Common myeloid progenitor, CD34-positive (primary cell): Measurements from ENCODE around the gene FKBP10.
"Not testable (repeated sequence)": the region's sequence is repeated elsewhere in the genome, so short reads cannot be mapped to it uniquely, and the experiment has no call there.

ENCODE experiments used
- CTCF ChIA-PET: fragments of 350-600 bp; sonication (Branson Sonifier 250); formaldehyde crosslinking; loops from one replicate; lab custom pipeline; 2021; ENCODE audit warnings: antibody characterized with exemption; lab: Charles Lee
- POLR2A ChIA-PET: fragments of 350-600 bp; sonication (Branson Sonifier 250); formaldehyde crosslinking; loops from one replicate; lab custom pipeline; 2021; ENCODE audit warnings: antibody characterized with exemption; lab: Charles Lee
- DNase-seq, 3 donors: peaks; one replicate each; pipeline versions ENCODE4 v3.0.0 to v3.0.0-alpha.2; 2013
- H3K27ac ChIP-seq, 2 experiments: 1 replicate in 1 of 2; 2 replicates in 1 of 2; pipeline ENCODE4 v1.7.0; 2013; ENCODE audit warnings: inconsistent platforms in 2 of 2, low read length in 2 of 2, mild to moderate bottlenecking in 2 of 2, low read depth in 1 of 2, moderate library complexity in 1 of 2; ENCODE audit not compliant: severe bottlenecking in 2 of 2, insufficient read depth in 1 of 2, poor library complexity in 1 of 2
- H3K27me3 ChIP-seq, 5 experiments: replicated peaks in 2 of 5; 1 replicate in 3 of 5; 2 replicates in 2 of 5; pipeline versions ENCODE4 v1.6.1 to v1.7.0; 2013; ENCODE audit warnings: low read length in 4 of 5, mild to moderate bottlenecking in 2 of 5, moderate library complexity in 2 of 5, inconsistent platforms in 1 of 5; ENCODE audit not compliant: insufficient read depth in 5 of 5, control insufficient read depth in 4 of 5
- H3K36me3 ChIP-seq, 4 experiments: 1 replicate in 2 of 4; 2 replicates in 2 of 4; pipeline versions ENCODE4 v1.6.1 to v1.7.0; 2013; ENCODE audit warnings: low read length in 3 of 4, control low read depth in 1 of 4, mild to moderate bottlenecking in 1 of 4; ENCODE audit not compliant: control insufficient read depth in 4 of 4, insufficient read depth in 4 of 4
- H3K4me1 ChIP-seq, 4 experiments: 1 replicate in 3 of 4; 2 replicates in 1 of 4; pipeline versions ENCODE4 v1.6.1 to v1.7.1; 2013; ENCODE audit warnings: low read length in 3 of 4, mild to moderate bottlenecking in 3 of 4, control low read depth in 1 of 4, inconsistent platforms in 1 of 4, moderate library complexity in 1 of 4; ENCODE audit not compliant: control insufficient read depth in 4 of 4, insufficient read depth in 4 of 4; ENCODE audit errors: control extremely low read depth in 1 of 4
- H3K4me3 ChIP-seq, 7 experiments: 1 replicate in 4 of 7; 2 replicates in 3 of 7; pipeline versions ENCODE4 v1.5.1 to v1.7.0; 2013; ENCODE audit warnings: mild to moderate bottlenecking in 7 of 7, low read length in 6 of 7, moderate library complexity in 6 of 7, inconsistent platforms in 2 of 7, low read depth in 2 of 7, control low read depth in 1 of 7; ENCODE audit not compliant: insufficient read depth in 4 of 7, control insufficient read depth in 1 of 7; ENCODE audit errors: extremely low read depth in 1 of 7
- H3K9me3 ChIP-seq, 5 experiments: 1 replicate in 4 of 5; 2 replicates in 1 of 5; pipeline versions ENCODE4 v1.6.1 to v1.7.1; 2013; ENCODE audit warnings: low read length in 4 of 5, mild to moderate bottlenecking in 2 of 5, inconsistent platforms in 1 of 5, low read depth in 1 of 5, moderate library complexity in 1 of 5; ENCODE audit not compliant: control insufficient read depth in 4 of 5, insufficient read depth in 2 of 5; ENCODE audit errors: control extremely low read depth in 1 of 5
- WGBS: methylation state at CpG from one replicate; pipeline ENCODE4 v1.1.5; 2013; ENCODE audit not compliant: insufficient coverage; 5-methylcytosine and 5-hydroxymethylcytosine counted together

FKBP10 gene

DNA sequence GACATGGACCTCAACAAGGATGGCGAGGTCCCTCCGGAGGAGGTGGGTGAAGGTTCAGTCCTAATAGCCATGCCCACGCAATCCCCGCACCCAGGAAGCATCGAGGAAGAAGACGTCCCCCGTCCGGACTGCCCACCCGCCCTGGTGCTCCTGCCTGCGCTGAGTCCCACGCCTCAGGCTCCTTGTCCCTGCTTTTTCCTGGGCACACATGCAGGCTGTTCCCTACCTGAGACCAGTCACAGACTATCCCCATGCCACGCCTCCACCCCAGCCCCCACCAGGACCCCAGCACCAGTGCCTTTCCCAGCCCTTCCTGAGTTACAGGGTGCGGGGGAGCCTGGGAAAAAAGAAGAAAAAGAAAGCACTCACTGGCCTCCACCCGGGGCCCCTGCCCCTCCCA is 9.0 kb downstream of the FKBP10 start:
- DNase-seq, result no peak
- Histone ChIP-seq H3K4me1 (no peaks in the 10 kb centered on the region), H3K27ac (no peak overlapping the region), H3K9me3 (no peaks in the 10 kb centered on the region), H3K27me3 (no peaks in the 10 kb centered on the region), H3K36me3 (peaks cover 0 to 13% (median 10%) of the 10 kb centered on the region in 4 experiments), H3K4me3 (no peak overlapping the region)
- POLR2A ChIA-PET, result no interaction called here
- WGBS, result 92% methylated on average over 14 of the region's 14 CpGs
- CTCF ChIA-PET, result no interaction called here

DNA sequence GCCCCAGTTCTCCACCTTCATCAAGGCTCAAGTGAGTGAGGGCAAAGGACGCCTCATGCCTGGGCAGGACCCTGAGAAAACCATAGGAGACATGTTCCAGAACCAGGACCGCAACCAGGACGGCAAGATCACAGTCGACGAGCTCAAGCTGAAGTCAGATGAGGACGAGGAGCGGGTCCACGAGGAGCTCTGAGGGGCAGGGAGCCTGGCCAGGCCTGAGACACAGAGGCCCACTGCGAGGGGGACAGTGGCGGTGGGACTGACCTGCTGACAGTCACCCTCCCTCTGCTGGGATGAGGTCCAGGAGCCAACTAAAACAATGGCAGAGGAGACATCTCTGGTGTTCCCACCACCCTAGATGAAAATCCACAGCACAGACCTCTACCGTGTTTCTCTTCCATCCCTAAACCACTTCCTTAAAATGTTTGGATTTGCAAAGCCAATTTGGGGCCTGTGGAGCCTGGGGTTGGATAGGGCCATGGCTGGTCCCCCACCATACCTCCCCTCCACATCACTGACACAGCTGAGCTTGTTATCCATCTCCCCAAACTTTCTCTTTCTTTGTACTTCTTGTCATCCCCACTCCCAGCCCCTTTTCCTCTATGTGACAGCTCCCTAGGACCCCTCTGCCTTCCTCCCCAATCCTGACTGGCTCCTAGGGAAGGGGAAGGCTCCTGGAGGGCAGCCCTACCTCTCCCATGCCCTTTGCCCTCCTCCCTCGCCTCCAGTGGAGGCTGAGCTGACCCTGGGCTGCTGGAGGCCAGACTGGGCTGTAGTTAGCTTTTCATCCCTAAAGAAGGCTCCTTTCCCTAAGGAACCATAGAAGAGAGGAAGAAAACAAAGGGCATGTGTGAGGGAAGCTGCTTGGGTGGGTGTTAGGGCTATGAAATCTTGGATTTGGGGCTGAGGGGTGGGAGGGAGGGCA is 9.7 kb downstream of the FKBP10 start:
- no peaks in the 10 kb centered on the region for H3K9me3 ChIP-seq
- H3K36me3 ChIP-seq, result peaks cover 2 to 16% (median 12%) of the 10 kb centered on the region in 4 experiments
- CTCF ChIA-PET, result no interaction called here
- DNase-seq, result no peak
- H3K27me3 ChIP-seq, result no peaks in the 10 kb centered on the region
- H3K4me1 ChIP-seq, result no peaks in the 10 kb centered on the region
- WGBS, result 89% methylated on average over 11 of the region's 12 CpGs
- H3K27ac ChIP-seq, result no peak overlapping the region
- no peak overlapping the region for H3K4me3 ChIP-seq
- POLR2A ChIA-PET, result no interaction called here

DNA sequence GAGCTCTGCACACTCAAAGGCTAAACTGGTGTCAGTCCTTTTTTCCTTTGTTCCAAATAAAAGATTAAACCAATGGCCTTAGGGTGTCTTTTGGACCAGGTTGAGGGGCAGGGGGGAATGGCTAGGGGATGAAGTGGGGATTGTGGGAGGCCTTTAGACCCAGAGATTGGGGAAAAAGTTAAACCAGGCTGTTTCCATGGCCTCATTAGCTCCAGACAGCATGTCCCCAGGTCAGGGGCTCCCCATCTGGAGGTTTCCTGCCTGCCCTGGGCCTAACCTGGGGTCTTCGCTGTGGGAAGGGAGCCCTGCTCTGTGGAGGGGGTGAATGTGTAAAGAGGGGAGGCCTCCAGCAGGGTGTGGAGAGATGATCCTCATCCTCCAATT is 10.3 kb downstream of the FKBP10 start:
- no peak overlapping the region for H3K4me3 ChIP-seq
- H3K27me3 ChIP-seq, result no peaks in the 10 kb centered on the region
- H3K9me3 ChIP-seq, result no peaks in the 10 kb centered on the region
- H3K4me1 ChIP-seq, result no peaks in the 10 kb centered on the region
- no peak for DNase-seq
- POLR2A ChIA-PET, result no interaction called here
- H3K36me3 ChIP-seq, result peaks cover 2 to 22% (median 16%) of the 10 kb centered on the region in 4 experiments
- WGBS, result no CpG with 5 or more reads among the region's 1 CpG
- CTCF ChIA-PET, result no interaction called here
- no peak overlapping the region for H3K27ac ChIP-seq

DNA sequence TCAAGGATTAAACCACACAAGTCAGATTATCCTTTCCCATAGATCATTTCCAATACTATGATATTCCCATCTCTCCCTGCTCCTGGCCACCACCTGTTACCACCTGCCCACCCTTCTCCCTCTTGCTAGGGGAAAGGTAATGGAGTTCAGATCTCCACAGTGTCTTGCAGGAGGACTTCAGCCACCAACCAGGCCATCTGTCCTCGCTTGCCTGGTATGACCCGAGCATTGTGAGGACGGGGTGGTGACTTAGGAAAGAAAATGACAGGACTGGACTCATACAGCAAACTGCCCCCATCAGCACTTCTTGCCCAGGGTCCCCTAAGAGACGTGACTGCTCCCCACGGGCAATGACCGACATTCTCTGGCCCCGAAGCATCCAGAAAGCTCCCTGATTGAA is 10.8 kb downstream of the FKBP10 start:
- CTCF ChIA-PET, result no interaction called here
- no peaks in the 10 kb centered on the region for H3K27me3 ChIP-seq
- no peak for DNase-seq
- no peak overlapping the region for H3K27ac ChIP-seq
- peaks cover 2 to 24% (median 18%) of the 10 kb centered on the region in 4 experiments for H3K36me3 ChIP-seq
- WGBS, result 100% methylated on average over 7 of the region's 7 CpGs
- no peaks in the 10 kb centered on the region for H3K4me1 ChIP-seq
- H3K9me3 ChIP-seq, result no peaks in the 10 kb centered on the region
- no peak overlapping the region for H3K4me3 ChIP-seq
- POLR2A ChIA-PET, result no interaction called here

DNA sequence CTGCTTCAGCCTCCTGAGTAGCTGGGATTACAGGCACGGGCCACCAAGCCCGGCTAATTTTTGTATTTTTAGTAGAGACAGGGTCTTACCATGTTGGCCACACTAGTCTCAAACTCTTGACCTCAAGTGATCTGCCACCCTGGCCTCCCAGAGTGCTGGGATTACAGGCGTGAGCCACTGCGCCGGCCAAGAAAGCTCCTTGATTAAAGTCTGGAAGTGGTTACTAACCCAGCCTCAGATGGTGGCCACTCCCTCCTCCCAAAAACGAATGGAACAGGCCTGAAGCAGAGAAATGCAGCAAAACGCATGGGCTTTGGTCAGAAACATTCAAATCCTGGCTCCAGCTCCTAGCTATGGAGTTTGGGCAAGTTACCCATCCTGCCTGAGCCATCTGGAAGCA is 11.3 kb downstream of the FKBP10 start:
- Histone ChIP-seq H3K27ac (no peak overlapping the region), H3K4me1 (no peaks in the 10 kb centered on the region), H3K36me3 (peaks cover 2 to 28% (median 20%) of the 10 kb centered on the region in 4 experiments), H3K9me3 (no peaks in the 10 kb centered on the region), H3K27me3 (no peaks in the 10 kb centered on the region), H3K4me3 (no peak overlapping the region)
- CTCF ChIA-PET, result no interaction called here
- DNase-seq, result no peak
- POLR2A ChIA-PET, result no interaction called here
- 93% methylated on average over 6 of the region's 7 CpGs for WGBS

DNA sequence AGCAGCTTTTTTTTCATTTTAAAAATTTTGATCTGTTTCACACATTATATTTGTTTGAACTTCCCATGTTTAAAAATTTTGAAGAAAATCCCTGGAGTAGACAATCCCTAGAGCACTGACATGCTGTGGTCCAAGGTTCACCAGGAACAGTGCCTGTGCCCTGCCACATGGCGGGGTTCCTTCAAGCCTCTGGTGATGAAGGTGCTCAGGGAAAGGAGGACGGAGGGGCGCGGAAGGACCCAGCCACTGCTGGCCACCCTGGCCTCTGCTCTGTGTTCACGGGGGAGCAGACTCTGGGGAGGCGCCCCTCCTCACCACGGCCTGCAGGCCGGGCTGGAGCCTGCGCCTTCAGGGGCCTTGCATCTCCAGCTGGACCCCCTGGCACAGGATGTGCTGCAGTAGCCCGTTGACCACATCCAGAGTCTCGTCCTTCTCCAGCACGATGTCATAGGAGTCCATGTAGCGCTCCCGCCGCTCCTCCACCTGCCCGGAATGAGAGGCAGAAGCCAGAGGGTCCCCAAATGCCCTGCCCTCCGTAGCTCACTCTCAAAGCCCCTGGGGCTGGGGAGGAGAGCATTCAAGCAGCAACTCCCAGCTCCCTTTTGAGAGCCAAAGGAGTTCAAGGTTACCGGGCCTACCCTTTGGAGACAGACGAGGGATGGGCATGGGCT is 12.5 kb downstream of the FKBP10 start:
- CTCF ChIA-PET, result no interaction called here
- no peaks in the 10 kb centered on the region for H3K4me1 ChIP-seq
- no peak overlapping the region for H3K4me3 ChIP-seq
- no peaks in the 10 kb centered on the region for H3K27me3 ChIP-seq
- WGBS, result 97% methylated on average over 17 of the region's 19 CpGs
- H3K9me3 ChIP-seq, result no peaks in the 10 kb centered on the region
- no peak for DNase-seq
- POLR2A ChIA-PET, result no interaction called here
- no peak overlapping the region for H3K27ac ChIP-seq
- peaks cover 4 to 35% (median 25%) of the 10 kb centered on the region in 4 experiments for H3K36me3 ChIP-seq

DNA sequence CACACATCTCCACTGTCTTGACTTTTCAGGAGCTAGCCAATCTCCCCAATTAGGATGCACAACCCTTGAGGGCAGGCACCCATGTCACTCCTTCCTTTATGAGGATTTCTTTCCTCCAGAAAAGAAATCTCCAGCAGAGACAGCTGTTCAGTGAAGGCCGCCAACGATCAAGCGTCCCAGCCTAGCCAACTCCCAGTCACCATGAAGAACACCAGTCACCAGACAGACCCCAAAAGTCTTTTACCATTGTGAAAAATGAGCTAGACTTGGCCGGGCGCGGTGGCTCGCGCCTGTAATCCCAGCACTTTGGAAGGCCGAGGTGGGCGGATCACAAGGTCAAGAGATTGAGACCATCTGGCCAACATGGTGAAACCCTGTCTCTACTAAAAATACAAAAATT is 17.2 kb downstream of the FKBP10 start:
- H3K27ac ChIP-seq, H3K9me3 ChIP-seq, H3K4me1 ChIP-seq, H3K4me3 ChIP-seq, DNase-seq, H3K27me3 ChIP-seq, POLR2A ChIA-PET: not testable (repeated sequence)
- CTCF ChIA-PET, result interaction anchor here (1.1 to 1.6 kb wide), 5 partner anchors 9 to 20 kb away, joined by 3 to 8 read pairs (median 3); partner anchors contain the start of gene P3H4
- H3K36me3 ChIP-seq, result peaks cover 6 to 46% (median 35%) of the 10 kb centered on the region in 4 experiments
- WGBS, result 86% methylated on average over 7 of the region's 10 CpGs
